ENCODE results near the gene RLBP1. TPM values are rescaled to one million over a fixed set of nuclear protein-coding genes. Genes with fewer than 3 reads are reported as not detected.
A peak's percentile ranks its signal among the peaks of the same experiment; 100 is the strongest.

Gene RLBP1
- total and polyA plus RNA-seq, 4 donors, result 0.83 to 4.5 (median 3.6) TPM

DNA sequence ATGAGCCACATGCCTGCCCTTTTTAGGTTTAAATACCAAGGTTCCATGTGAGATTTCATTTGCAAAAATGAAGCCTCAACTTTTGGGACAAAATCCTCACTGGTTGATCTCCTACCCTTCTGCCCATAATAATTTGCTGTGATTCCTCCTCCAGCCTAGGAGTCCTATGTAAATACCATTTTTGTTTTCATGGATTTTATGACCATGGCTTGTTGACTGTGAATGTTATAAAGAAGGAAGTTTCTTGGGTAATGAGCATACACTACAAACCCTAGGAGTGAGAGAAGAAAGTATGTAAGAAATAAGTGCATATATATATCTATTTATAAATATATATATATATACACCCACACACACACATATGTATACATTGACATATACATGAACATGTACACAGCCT, 13.1 kb downstream of the RLBP1 start:
- no peak for DNase-seq (ENCODE audit: low read depth in 4 of 6, low spot score in 6 of 6)
- peaks cover 5% of the 10 kb centered on the region for H3K36me3 ChIP-seq (ENCODE audit: control insufficient read depth, insufficient read depth, low read length)
- peaks cover 6% of the 10 kb centered on the region for H3K4me1 ChIP-seq (ENCODE audit: control insufficient read depth, insufficient read depth, low read length)
- no peaks in the 10 kb centered on the region for H3K27me3 ChIP-seq (ENCODE audit: control insufficient read depth, insufficient read depth, low read length)
- H3K27ac ChIP-seq (ENCODE audit: low read depth, low read length), result no peak overlapping the region
- no peaks in the 10 kb centered on the region for H3K9me3 ChIP-seq (ENCODE audit: control insufficient read depth, insufficient read depth, low read length)
- H3K4me3 ChIP-seq (ENCODE audit: low read depth, low read length), result no peak overlapping the region

GRCh38 chr15:89206908-89207331, 14.5 kb downstream of the RLBP1 start:
- Histone ChIP-seq H3K9me3 (ENCODE audit: control insufficient read depth, insufficient read depth, low read length) (no peaks in the 10 kb centered on the region), H3K4me3 (ENCODE audit: low read depth, low read length) (no peak overlapping the region), H3K4me1 (ENCODE audit: control insufficient read depth, insufficient read depth, low read length) (peaks cover 6% of the 10 kb centered on the region), H3K27me3 (ENCODE audit: control insufficient read depth, insufficient read depth, low read length) (no peaks in the 10 kb centered on the region), H3K36me3 (ENCODE audit: control insufficient read depth, insufficient read depth, low read length) (peaks cover 5% of the 10 kb centered on the region), H3K27ac (ENCODE audit: low read depth, low read length) (no peak overlapping the region)
- DNase-seq (ENCODE audit: low read depth in 4 of 6, low spot score in 6 of 6), result peak in 2 of 6 donors; percentile 83 to 86
- 2% methylated on average over 10 of the region's 14 CpGs for WGBS (ENCODE audit: insufficient coverage)

DNA sequence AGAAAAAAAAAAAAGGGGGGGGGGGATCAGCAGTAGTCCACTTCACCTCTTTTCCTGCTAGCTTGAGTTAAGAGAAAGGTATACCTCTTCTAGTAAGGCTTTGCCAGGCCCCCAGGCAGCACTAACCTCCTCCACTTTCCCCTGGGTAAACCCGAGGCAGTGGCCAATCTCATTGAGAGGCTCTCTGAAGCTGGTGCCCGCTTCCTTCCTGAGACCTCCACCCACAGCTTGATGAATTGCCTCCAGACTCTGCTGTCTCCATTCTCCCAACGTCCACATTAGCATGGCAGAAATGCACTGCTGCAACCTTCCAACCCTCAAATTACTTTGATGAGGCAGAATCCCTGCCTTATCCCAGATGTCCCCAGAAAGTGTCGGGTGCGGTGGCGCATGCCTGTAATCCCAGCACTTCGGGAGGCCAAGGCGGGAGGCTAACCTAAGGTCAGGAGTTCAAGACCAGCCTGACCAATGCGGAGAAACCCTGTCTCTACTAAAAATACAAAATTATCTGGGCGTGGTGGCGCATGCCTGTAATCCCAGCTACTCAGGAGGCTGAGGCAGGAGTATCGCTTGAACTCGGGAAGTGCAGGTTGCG, 15.3 kb downstream of the RLBP1 start:
- no peak for DNase-seq (ENCODE audit: low read depth in 4 of 6, low spot score in 6 of 6)
- Histone ChIP-seq H3K27me3 (ENCODE audit: control insufficient read depth, insufficient read depth, low read length) (no peaks in the 10 kb centered on the region), H3K4me3 (ENCODE audit: low read depth, low read length) (no peak overlapping the region), H3K36me3 (ENCODE audit: control insufficient read depth, insufficient read depth, low read length) (peaks cover 8% of the 10 kb centered on the region), H3K4me1 (ENCODE audit: control insufficient read depth, insufficient read depth, low read length) (peaks cover 9% of the 10 kb centered on the region), H3K9me3 (ENCODE audit: control insufficient read depth, insufficient read depth, low read length) (no peaks in the 10 kb centered on the region), H3K27ac (ENCODE audit: low read depth, low read length) (no peak overlapping the region)
- 71% methylated on average over 12 of the region's 14 CpGs for WGBS (ENCODE audit: insufficient coverage)

DNA sequence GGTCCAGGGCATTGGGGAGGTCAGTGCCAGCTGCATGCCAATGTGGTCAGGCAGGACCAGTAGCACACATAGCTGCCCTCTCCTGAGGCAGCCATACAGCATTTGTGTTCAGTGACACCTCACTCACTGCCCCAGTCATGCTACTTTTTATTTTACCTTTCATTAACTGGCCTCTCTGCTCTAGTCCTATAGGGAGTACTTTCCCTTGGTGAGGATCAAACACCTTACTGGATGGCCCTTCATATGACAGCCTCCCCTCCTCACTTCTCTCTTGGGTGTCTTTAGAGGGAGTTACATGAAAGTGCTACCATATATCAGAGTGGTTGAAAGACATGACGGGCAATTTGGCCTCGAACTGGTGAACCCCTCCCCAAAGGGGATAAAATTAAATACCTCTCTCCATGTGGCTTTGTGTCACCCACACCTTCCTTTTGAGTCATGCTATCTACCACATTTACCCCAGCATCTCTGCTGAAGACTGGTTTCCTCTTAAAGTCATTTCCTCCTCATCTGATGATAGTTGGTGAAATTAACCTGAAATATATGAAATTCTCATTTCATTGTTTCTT, 17.6 kb downstream of the RLBP1 start:
- DNase-seq (ENCODE audit: low read depth in 4 of 6, low spot score in 6 of 6), result no peak
- WGBS (ENCODE audit: insufficient coverage), result no CpG with 5 or more reads among the region's 2 CpGs
- Histone ChIP-seq H3K36me3 (ENCODE audit: control insufficient read depth, insufficient read depth, low read length) (peaks cover 11% of the 10 kb centered on the region), H3K9me3 (ENCODE audit: control insufficient read depth, insufficient read depth, low read length) (no peaks in the 10 kb centered on the region), H3K4me3 (ENCODE audit: low read depth, low read length) (no peak overlapping the region), H3K27ac (ENCODE audit: low read depth, low read length) (no peak overlapping the region), H3K27me3 (ENCODE audit: control insufficient read depth, insufficient read depth, low read length) (no peaks in the 10 kb centered on the region), H3K4me1 (ENCODE audit: control insufficient read depth, insufficient read depth, low read length) (peaks cover 25% of the 10 kb centered on the region)

DNA sequence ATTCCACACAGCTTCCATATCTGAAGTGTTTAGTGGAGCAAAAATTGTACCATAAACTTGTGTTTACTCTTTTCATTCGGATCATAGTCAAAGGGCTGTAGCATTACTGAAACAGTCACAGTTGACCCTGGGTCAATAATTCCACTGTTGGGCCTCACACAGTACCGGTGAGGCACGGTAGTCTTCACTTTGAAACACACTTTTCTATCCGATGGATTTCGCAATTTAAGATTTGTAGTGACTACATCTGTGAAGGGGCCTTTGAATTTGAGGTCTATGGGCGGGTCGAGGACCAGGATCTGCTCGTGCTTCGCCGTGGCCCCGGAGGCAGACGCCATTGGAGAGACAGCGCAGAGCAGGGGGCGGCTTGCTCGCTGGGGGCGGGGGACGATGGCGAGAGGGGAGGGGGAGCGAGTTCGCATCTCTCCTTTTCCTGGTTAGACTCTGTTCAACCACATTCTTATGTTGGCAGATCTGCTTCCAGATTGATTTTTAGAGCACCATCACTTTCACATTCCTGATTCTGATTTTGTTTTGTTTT, 19.8 kb downstream of the RLBP1 start:
- H3K4me3 ChIP-seq (ENCODE audit: low read depth, low read length), result no peak overlapping the region
- no peak for DNase-seq (ENCODE audit: low read depth in 4 of 6, low spot score in 6 of 6)
- H3K27me3 ChIP-seq (ENCODE audit: control insufficient read depth, insufficient read depth, low read length), result no peaks in the 10 kb centered on the region
- H3K36me3 ChIP-seq (ENCODE audit: control insufficient read depth, insufficient read depth, low read length), result peaks cover 11% of the 10 kb centered on the region
- H3K9me3 ChIP-seq (ENCODE audit: control insufficient read depth, insufficient read depth, low read length), result no peaks in the 10 kb centered on the region
- peak overlapping the region; percentile 40 for H3K27ac ChIP-seq (ENCODE audit: low read depth, low read length)
- 73% methylated on average over 10 of the region's 20 CpGs for WGBS (ENCODE audit: insufficient coverage)
- peaks cover 33% of the 10 kb centered on the region for H3K4me1 ChIP-seq (ENCODE audit: control insufficient read depth, insufficient read depth, low read length)

GRCh38 chr15:89200182-89200581, 21.2 kb downstream of the RLBP1 start:
- Histone ChIP-seq H3K27ac (ENCODE audit: low read depth, low read length) (peak overlapping the region; percentile 98), H3K4me1 (ENCODE audit: control insufficient read depth, insufficient read depth, low read length) (peaks cover 43% of the 10 kb centered on the region), H3K36me3 (ENCODE audit: control insufficient read depth, insufficient read depth, low read length) (peaks cover 22% of the 10 kb centered on the region), H3K9me3 (ENCODE audit: control insufficient read depth, insufficient read depth, low read length) (no peaks in the 10 kb centered on the region), H3K27me3 (ENCODE audit: control insufficient read depth, insufficient read depth, low read length) (no peaks in the 10 kb centered on the region), H3K4me3 (ENCODE audit: low read depth, low read length) (no peak overlapping the region)
- no peak for DNase-seq (ENCODE audit: low read depth in 4 of 6, low spot score in 6 of 6)
- 76% methylated on average over 5 of the region's 12 CpGs for WGBS (ENCODE audit: insufficient coverage)

GRCh38 chr15:89199746-89200145, 21.6 kb downstream of the RLBP1 start:
- H3K9me3 ChIP-seq (ENCODE audit: control insufficient read depth, insufficient read depth, low read length), result no peaks in the 10 kb centered on the region
- no peak overlapping the region for H3K4me3 ChIP-seq (ENCODE audit: low read depth, low read length)
- WGBS (ENCODE audit: insufficient coverage), result no CpG with 5 or more reads among the region's 6 CpGs
- H3K27me3 ChIP-seq (ENCODE audit: control insufficient read depth, insufficient read depth, low read length), result no peaks in the 10 kb centered on the region
- peak in 2 of 6 donors; percentile 50 to 51 for DNase-seq (ENCODE audit: low read depth in 4 of 6, low spot score in 6 of 6)
- peaks cover 23% of the 10 kb centered on the region for H3K36me3 ChIP-seq (ENCODE audit: control insufficient read depth, insufficient read depth, low read length)
- peaks cover 47% of the 10 kb centered on the region for H3K4me1 ChIP-seq (ENCODE audit: control insufficient read depth, insufficient read depth, low read length)
- H3K27ac ChIP-seq (ENCODE audit: low read depth, low read length), result peak overlapping the region; percentile 98

GRCh38 chr15:89198934-89199333, 22.4 kb downstream of the RLBP1 start:
- 10% methylated on average over 2 of the region's 3 CpGs for WGBS (ENCODE audit: insufficient coverage)
- peak in 5 of 6 donors; percentile 64 to 90 (median 67) for DNase-seq (ENCODE audit: low read depth in 4 of 6, low spot score in 6 of 6)
- Histone ChIP-seq H3K4me3 (ENCODE audit: low read depth, low read length) (no peak overlapping the region), H3K36me3 (ENCODE audit: control insufficient read depth, insufficient read depth, low read length) (peaks cover 25% of the 10 kb centered on the region), H3K27me3 (ENCODE audit: control insufficient read depth, insufficient read depth, low read length) (no peaks in the 10 kb centered on the region), H3K9me3 (ENCODE audit: control insufficient read depth, insufficient read depth, low read length) (no peaks in the 10 kb centered on the region), H3K4me1 (ENCODE audit: control insufficient read depth, insufficient read depth, low read length) (peaks cover 47% of the 10 kb centered on the region), H3K27ac (ENCODE audit: low read depth, low read length) (peak overlapping the region; percentile 98)

- WGBS (ENCODE audit: insufficient coverage), result 63% methylated on average over 1 of the region's 2 CpGs
- H3K4me1 ChIP-seq (ENCODE audit: control insufficient read depth, insufficient read depth, low read length), result peaks cover 47% of the 10 kb centered on the region
- H3K27me3 ChIP-seq (ENCODE audit: control insufficient read depth, insufficient read depth, low read length), result no peaks in the 10 kb centered on the region
- peak overlapping the region; percentile 98 for H3K27ac ChIP-seq (ENCODE audit: low read depth, low read length)
- no peak overlapping the region for H3K4me3 ChIP-seq (ENCODE audit: low read depth, low read length)
- DNase-seq (ENCODE audit: low read depth in 4 of 6, low spot score in 6 of 6), result no peak
- H3K9me3 ChIP-seq (ENCODE audit: control insufficient read depth, insufficient read depth, low read length), result no peaks in the 10 kb centered on the region
- peaks cover 33% of the 10 kb centered on the region for H3K36me3 ChIP-seq (ENCODE audit: control insufficient read depth, insufficient read depth, low read length)
Observed at GRCh38 chr15:89198196-89198595, 23.2 kb downstream of the RLBP1 start.

DNA sequence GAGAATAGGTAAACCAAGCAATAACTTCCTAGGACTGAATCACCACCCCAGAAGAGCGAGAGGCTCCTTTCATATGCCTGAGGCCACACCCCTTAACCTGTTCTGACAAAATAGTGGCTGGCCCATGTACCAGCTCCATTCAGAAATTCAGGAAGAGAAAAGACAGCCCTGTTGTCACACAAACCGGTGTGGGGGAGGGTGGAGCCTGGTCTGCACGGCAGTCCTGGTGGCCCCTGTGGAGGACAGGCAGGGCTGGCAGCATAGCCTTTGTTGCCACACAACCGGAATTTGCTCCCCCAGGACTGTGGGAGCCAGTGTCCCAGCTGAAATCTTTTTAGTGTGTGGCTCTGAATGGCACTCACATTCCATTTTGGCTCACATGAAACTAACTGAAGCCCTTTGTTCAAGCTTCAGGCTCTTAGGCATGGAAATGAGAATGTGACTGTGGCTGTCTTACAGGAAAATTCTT, 23.8 kb downstream of the RLBP1 start:
- H3K4me1 ChIP-seq (ENCODE audit: control insufficient read depth, insufficient read depth, low read length), result peaks cover 47% of the 10 kb centered on the region
- peak overlapping the region; percentile 98 for H3K27ac ChIP-seq (ENCODE audit: low read depth, low read length)
- H3K36me3 ChIP-seq (ENCODE audit: control insufficient read depth, insufficient read depth, low read length), result peaks cover 34% of the 10 kb centered on the region
- WGBS (ENCODE audit: insufficient coverage), result 0% methylated on average over 2 of the region's 4 CpGs
- H3K9me3 ChIP-seq (ENCODE audit: control insufficient read depth, insufficient read depth, low read length), result no peaks in the 10 kb centered on the region
- H3K4me3 ChIP-seq (ENCODE audit: low read depth, low read length), result no peak overlapping the region
- peak in 5 of 6 donors; percentile 74 to 93 (median 81) for DNase-seq (ENCODE audit: low read depth in 4 of 6, low spot score in 6 of 6)
- H3K27me3 ChIP-seq (ENCODE audit: control insufficient read depth, insufficient read depth, low read length), result no peaks in the 10 kb centered on the region

Data from spinal cord (tissue), 10 donors.